K562 (cell line): ENCODE results near the gene LAMB2. TPM values are rescaled to one million over a fixed set of nuclear protein-coding genes. Genes with fewer than 3 reads are reported as not detected.

Experiments
- ZNF407 ChIP-seq: fragments of 450-650 bp; IDR thresholded peaks from 2 replicates; pipeline ENCODE4 v1.6.1; 2016; ENCODE audit warnings: low read depth
- polyA plus RNA-seq, 8 experiments: library from polyadenylated mRNA; depleted of rRNA in 4 of 8; stranded (reverse) in 5 of 8; unstranded in 3 of 8; fragments of >200 nt; fragmentation: Nextera tagmentation in 2 of 8; fragmentation: Illumina TruSeq in 1 of 8; extraction: Ambion mirVana in 2 of 8; extraction: Trizol in 1 of 8; gene quantifications; 2 replicates each; pipeline versions ENCODE4 v1.2.1 to v1.2.3, GENCODE V29; 2011 to 2014; ENCODE audit warnings: inconsistent platforms in 1 of 8, missing spikeins in 1 of 8
- total RNA-seq, 7 experiments: library from RNA; depleted of rRNA in 6 of 7; stranded (reverse); fragments of >200 nt in 6 of 7; fragmentation: Illumina TruSeq in 2 of 7; extraction: Trizol in 2 of 7; gene quantifications; 2 replicates each; pipeline versions ENCODE4 v1.2.1 to v1.2.3, GENCODE V29; 2011 to 2021; ENCODE audit warnings: low replicate concordance in 1 of 7

Gene LAMB2
- total and polyA plus RNA-seq, 9 of the 15 experiments (the other 6 are each of a cell fraction or from before 2014, with no cell fraction given), result 1.4 to 26.0 (median 16.2) TPM

- no peak for TF ChIP-seq ZNF407
- TF ChIP-seq, all 486 proteins: peak for 0
Observed at GRCh38 chr3:49175530-49175929, 42.7 kb upstream of the LAMB2 start (continued).
